Activated T-cell treated with anti-CD3 and anti-CD28 coated beads, Interleukin-2, amount 50 U/mL, for 4 hours (primary cell): ENCODE measurements around the gene FAM20A. TPM values are rescaled to one million over a fixed set of nuclear protein-coding genes. Genes with fewer than 3 reads are reported as not detected.

Experiments
- ATAC-seq, 2 donors: fragments of 200-7000 bp; cut with Tn5 transposase; one replicate each; pipeline ENCODE4 v1.10.0; 2021
- DNase-seq: peaks from one replicate; pipeline ENCODE4 v3.0.0-alpha.2; 2020
- H3K27me3 Mint-ChIP-seq: one replicate; pipeline ENCODE4 v1.8.0; 2021; ENCODE audit warnings: low read depth, mixed read lengths
- H3K36me3 Mint-ChIP-seq: one replicate; pipeline ENCODE4 v1.8.0; 2022; ENCODE audit warnings: mixed read lengths; ENCODE audit not compliant: insufficient read depth
- H3K4me1 Mint-ChIP-seq: one replicate; pipeline ENCODE4 v1.8.0; 2021; ENCODE audit warnings: low read depth, mixed read lengths
- H3K4me3 Mint-ChIP-seq: one replicate; pipeline ENCODE4 v1.8.0; 2021; ENCODE audit warnings: mild to moderate bottlenecking, moderate library complexity, mixed read lengths
- H3K9me3 Mint-ChIP-seq: one replicate; pipeline ENCODE4 v1.8.0; 2021; ENCODE audit warnings: mixed read lengths
- total RNA-seq, 3 donors: library from RNA; stranded (reverse); gene quantifications; one replicate each; pipeline ENCODE4 v1.2.1, GENCODE V29; 2021

The FAM20A gene
- under 1 TPM in 1 of 3 donors, not detected in 2; 0.11 TPM for total RNA-seq

DNA sequence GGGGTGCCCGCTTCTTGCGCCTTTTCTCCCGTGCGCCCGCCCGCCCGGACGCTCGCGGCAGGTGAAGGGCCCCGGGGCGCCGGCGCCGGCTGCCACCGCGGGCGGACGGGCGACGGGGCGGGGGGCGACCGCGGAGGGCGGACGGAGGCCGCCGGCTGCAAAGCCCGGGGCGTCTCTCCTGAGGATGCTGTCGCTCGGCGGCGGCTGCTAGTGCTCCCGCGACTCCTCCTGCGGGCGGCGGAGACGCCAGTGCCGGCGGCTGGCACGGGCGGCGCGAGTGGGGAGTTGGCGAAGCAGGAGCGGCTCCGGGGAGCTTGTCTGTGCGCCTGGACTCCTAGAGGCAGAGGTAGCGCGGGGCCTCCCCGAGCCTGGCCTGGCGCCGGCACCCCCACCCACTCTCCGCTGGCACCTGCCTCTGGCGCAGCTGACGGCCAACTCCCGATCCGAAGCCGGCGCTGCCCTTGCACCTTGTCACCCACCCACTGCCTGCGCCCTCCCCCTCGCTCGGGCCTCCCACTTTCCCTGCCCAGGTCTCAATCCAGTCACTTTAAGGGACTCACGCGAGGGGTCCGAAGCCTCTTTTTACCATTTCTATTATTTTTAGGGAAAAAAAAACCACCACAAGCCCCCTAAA is at the start of gene FAM20A:
FAM20A (minus strand) TSS at position 437 of the 634 bp plus-strand sequence. CDS start 701 bp downstream, outside the sequence.
- peak; percentile 40 to 42 for ATAC-seq
- Mint-ChIP-seq H3K36me3 (no peaks in the 10 kb centered on the region), H3K9me3 (no peaks in the 10 kb centered on the region), H3K27me3 (peaks cover 58% of the 10 kb centered on the region), H3K4me3 (peak within 1 kb of the TSS; percentile 49), H3K4me1 (peaks cover 15% of the 10 kb centered on the region)
- no peak for DNase-seq

DNA sequence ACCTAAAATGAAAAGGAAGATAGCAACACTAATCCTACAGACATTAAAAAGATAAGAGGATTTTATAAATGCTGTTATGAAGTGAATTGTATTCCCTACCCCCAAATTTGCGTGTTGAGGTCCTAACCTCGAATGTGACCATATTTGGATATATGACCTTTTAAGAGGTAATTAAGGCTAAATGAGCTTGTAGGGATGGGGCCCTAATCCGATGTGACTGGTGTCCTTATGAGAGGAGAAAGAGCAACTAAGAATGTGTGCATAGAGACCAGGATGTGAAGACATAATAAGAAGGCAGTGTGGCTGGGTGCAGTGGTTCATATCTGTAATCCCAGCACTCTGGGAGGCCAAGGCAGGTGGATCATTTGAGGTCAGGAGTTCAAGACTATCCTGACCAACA is 48.2 kb upstream of the FAM20A start:
- no peak overlapping the region for H3K4me3 Mint-ChIP-seq
- DNase-seq, result no peak
- no peaks in the 10 kb centered on the region for H3K4me1 Mint-ChIP-seq

DNA sequence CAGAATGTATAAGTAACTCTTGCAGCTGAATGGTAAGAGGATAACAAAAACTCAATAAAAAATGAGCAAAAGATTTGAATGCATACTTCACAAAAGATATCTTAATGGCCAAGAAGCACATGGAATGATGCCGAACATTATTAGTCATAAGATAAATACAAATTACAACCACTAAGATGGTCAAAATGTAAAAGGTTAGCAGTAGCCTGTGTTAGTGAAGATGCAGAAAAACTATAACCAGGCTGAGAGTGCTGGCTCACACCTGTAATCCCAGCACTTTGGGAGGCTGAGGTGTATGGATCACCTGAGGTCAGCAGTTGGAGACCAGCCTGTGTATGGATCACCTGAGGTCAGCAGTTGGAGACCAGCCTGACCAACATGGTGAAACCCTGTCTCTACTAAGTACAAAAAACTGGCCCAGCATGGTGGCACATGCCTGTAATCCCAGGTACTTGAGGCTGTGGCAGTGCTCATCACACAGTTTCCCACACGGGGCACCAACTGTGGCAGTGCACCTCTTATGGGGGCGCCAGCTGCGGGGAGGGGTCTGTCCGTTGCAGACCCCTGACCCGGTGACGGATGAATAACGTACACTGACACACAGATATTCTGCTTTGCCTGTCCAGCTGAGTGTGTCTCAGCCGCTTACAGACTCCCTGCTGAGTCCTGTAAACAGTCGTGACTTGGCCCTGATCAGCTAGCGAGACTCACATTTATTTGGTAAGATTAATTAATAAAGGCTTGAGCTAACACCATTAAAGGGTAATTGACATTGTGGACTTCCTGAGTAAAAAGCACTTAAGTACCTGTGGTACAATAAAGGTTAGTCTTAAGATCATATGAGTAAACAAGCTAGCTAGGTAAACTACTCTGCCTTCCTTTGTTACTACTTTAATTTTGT is 45.7 kb upstream of the FAM20A start:
- H3K9me3 Mint-ChIP-seq, result peaks cover 7% of the 10 kb centered on the region
- H3K27me3 Mint-ChIP-seq, result peaks cover 21% of the 10 kb centered on the region

More for the DNA sequence above, 48.2 kb upstream of the FAM20A start:
- Mint-ChIP-seq H3K36me3 (no peaks in the 10 kb centered on the region), H3K27me3 (peaks cover 15% of the 10 kb centered on the region), H3K9me3 (peaks cover 7% of the 10 kb centered on the region)
- ATAC-seq, result no peak

DNA sequence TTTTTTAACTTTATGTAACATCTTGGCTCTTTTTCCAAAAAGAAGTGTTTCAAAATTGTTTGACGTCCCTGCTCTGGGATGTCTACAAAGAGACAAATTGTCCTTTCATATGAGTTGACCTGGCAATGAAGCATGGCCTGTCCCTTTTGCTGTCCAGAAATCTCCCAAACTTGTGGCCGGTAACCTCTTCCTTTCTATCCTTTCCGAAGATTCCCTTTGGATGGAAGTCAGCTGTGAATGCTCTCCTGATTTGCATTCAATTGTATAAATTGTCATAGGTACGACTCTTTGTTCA is 40.9 kb upstream of the FAM20A start:
- Mint-ChIP-seq H3K27me3 (peaks cover 17% of the 10 kb centered on the region), H3K4me1 (no peaks in the 10 kb centered on the region), H3K9me3 (no peaks in the 10 kb centered on the region), H3K36me3 (no peaks in the 10 kb centered on the region), H3K4me3 (no peak overlapping the region)
- no peak for DNase-seq
- no peak for ATAC-seq

More for the DNA sequence above, 45.7 kb upstream of the FAM20A start:
- DNase-seq (no peak), ATAC-seq (no peak)
- Mint-ChIP-seq H3K4me3 (no peak overlapping the region), H3K36me3 (no peaks in the 10 kb centered on the region), H3K4me1 (no peaks in the 10 kb centered on the region)

DNA sequence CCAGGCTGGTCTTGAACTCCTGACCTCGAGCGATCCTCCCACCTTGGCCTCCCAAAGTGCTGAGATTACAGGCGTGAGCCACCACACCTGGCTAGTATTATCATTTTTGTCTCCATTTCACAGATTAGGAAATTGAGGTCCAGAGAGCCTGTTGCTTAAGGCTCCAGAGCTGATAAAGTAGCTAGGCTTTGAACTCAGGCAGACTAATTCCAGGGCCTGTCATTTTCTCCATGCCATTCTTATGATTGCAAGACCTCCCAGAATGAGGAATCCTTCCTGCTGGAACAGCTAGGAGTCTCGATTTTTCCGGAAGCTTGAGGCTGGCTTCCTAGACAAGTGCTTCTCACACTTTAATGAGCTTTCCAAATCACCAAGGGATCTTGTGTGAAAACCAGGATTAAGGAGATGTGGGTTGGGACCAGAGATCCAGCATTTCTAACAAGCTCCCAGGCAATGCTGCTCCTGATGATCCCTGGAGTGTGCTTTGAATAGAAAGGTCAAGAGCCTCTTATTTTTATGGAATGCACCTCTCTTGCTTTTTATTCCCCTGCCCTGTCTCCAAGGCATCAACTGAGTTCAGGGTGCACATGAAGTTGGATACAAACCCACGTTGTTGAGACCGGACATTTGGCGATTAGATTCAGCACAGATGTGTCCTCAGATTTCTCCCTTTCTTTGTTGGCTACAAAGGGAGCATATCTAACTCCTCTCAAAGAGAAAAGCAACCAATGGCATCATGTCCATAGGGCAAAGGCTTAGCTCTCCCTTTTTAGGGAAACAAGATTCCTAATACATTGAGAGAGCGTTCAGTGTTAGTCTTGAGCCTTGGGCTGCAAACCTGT is 40.3 kb upstream of the FAM20A start:
- ATAC-seq (no peak), DNase-seq (no peak)
- Mint-ChIP-seq H3K36me3 (no peaks in the 10 kb centered on the region), H3K4me3 (no peak overlapping the region), H3K9me3 (no peaks in the 10 kb centered on the region), H3K27me3 (peaks cover 20% of the 10 kb centered on the region), H3K4me1 (no peaks in the 10 kb centered on the region)

DNA sequence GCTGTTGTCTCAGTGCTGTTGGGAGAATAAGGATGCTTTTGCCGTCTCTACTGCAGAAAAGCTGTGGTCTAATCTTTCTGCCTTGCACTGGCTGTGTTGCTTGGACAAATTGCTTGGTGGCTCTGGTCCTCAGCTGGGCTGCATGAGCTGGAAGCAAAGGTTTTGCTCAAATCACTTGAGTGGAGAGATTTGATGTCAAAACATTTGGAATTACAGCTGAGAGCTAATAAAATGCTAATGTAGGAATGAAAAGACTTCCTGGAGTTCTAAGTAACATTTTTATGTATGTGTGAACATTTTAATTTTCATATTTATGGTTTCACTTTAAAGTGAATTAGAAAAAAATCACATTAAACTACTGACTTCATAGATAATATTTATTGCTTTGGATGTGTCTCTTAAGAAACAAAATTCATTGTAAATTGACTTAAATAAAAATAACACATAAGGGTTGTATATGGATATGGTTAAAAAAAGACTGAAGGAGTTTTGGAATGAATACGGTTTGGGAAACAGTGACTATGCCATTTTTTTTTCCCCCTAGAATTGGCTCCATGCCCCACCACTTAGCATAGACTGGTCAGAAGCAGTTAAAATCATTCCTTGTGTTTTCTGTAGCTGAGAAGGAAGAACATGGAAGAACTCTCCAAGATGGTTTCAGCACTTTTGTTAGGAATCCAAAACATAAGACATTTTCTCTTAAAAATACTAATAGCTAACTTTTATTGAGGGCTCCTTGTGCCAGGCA is 39.2 kb upstream of the FAM20A start:
- Mint-ChIP-seq H3K4me1 (no peaks in the 10 kb centered on the region), H3K27me3 (peaks cover 20% of the 10 kb centered on the region), H3K4me3 (no peak overlapping the region), H3K9me3 (no peaks in the 10 kb centered on the region), H3K36me3 (no peaks in the 10 kb centered on the region)
- ATAC-seq, result no peak
- no peak for DNase-seq

DNA sequence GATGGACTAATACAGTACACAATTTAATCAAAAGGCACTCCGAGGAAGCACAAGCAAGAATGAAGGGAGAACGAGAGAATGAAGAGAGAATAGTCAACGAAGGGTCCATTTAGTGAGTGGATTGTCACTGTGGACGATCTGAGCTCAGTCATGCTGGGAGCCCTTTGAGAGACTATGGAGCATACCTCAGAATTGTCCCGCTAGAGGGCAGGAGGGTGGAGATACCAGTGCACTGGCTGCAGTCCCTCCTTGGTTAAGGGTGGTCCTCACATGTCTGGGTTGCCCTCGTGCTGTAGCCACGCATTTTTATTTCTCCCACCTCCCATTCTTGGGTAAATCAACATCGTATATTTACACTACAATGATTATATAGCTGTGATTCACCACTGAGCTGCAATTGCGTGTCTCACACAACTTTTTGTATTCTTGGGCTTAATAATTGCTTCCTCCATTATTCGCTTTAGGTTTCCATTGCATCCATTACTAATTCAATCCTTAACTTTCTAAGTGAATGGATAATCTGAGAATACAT is 33.2 kb upstream of the FAM20A start:
- Mint-ChIP-seq H3K9me3 (no peaks in the 10 kb centered on the region), H3K36me3 (no peaks in the 10 kb centered on the region), H3K4me3 (no peak overlapping the region), H3K4me1 (no peaks in the 10 kb centered on the region), H3K27me3 (peaks cover 8% of the 10 kb centered on the region)
- ATAC-seq (no peak), DNase-seq (no peak)

DNA sequence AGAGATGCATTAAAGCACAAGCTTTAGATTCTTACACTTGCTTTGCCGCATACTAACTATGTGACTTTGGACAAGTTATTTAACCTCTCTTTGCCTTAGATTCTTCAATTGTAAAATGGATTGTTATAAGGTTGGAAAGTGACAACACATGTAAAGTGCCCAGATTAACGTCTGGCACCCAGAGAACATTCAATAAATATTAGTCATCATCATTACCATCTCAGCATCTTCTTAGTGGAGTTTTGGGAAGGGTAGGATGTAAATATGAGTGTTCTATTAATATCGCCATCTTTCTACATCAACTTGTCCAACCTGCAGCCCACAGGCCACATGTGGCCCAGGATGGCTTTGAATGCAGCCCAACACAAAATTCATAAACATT is 27.4 kb upstream of the FAM20A start:
- Mint-ChIP-seq H3K9me3 (no peaks in the 10 kb centered on the region), H3K4me3 (no peak overlapping the region), H3K36me3 (no peaks in the 10 kb centered on the region), H3K4me1 (no peaks in the 10 kb centered on the region), H3K27me3 (peaks cover 16% of the 10 kb centered on the region)
- no peak for DNase-seq
- ATAC-seq, result no peak

DNA sequence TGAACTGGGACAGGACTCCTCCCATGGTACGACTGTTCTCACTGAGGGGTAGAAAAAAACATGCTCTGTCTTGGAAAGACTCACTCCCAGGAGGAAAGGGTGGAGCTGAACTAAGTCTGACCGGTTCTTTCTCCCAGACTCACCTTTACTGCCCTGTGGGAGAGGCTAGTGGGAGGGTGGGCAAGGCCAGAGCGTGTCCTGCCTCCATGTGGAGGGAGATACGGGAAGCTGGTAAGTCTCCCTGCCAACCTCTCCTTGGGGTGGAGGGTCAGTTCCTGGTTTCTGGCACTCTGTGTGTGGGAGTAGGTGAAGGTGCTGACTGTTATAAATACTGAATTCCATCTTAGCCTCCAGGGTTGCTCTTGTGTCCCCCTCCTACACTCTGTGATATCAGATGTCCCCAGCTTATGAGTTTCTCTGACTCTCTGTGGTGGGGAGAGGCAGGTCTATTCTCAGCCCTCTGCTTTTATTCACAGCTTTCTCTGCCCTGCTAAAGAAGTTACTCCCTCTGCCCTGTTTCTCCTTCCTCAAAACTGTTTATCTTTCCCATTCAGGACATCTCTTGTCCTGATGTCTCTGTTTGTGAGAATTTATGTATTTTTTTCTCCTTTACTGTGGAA is 26.9 kb upstream of the FAM20A start:
- Mint-ChIP-seq H3K4me1 (no peaks in the 10 kb centered on the region), H3K27me3 (peaks cover 16% of the 10 kb centered on the region), H3K4me3 (no peak overlapping the region), H3K9me3 (no peaks in the 10 kb centered on the region), H3K36me3 (no peaks in the 10 kb centered on the region)
- ATAC-seq (no peak), DNase-seq (no peak)

DNA sequence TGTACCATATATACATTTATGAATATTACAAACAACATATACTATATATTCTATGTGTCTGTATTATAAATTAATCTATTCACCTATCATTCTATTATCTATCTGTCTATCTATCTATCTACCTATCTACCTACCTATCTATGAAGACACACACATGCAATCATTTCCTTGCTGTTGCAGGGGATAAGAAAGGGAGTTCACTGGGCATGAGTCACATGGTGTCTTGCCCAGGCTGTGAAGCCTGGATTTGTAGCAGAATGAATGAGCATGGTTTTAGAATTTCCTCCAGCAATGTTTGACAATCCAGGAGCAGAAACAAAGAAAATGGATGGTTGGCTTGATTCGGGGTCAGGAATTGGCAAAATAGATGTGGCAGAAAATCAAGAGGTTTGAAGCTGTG is 23.2 kb upstream of the FAM20A start:
- ATAC-seq, result no peak
- no peaks in the 10 kb centered on the region for H3K36me3 Mint-ChIP-seq

DNA sequence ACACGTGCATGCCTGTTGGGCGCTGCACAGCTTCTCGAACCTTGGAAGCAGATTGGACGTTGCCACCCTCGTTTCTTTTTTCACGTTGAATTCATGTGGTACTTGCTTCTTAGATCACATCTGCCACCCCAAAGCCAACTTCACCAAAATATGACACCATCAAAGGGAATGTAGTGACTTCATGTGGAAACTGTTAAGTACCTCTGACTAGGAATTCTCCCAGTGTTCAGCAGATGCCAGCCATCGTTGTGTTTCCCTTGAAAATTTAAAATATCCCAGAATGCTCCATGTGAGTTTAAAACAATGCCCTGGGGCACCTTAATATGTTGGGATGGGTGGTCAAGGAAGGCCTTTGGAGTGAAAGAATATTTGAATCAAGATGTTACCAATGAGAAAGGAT is 22.6 kb upstream of the FAM20A start:
- DNase-seq, result no peak
- no peak for ATAC-seq
- Mint-ChIP-seq H3K9me3 (peaks cover 3% of the 10 kb centered on the region), H3K27me3 (peaks cover 26% of the 10 kb centered on the region), H3K4me1 (no peaks in the 10 kb centered on the region), H3K36me3 (no peaks in the 10 kb centered on the region), H3K4me3 (no peak overlapping the region)

More for the DNA sequence above, 23.2 kb upstream of the FAM20A start:
- no peak for DNase-seq
- H3K27me3 Mint-ChIP-seq, result peaks cover 22% of the 10 kb centered on the region
- H3K4me3 Mint-ChIP-seq, result no peak overlapping the region
- H3K9me3 Mint-ChIP-seq, result peaks cover 3% of the 10 kb centered on the region
- H3K4me1 Mint-ChIP-seq, result no peaks in the 10 kb centered on the region

DNA sequence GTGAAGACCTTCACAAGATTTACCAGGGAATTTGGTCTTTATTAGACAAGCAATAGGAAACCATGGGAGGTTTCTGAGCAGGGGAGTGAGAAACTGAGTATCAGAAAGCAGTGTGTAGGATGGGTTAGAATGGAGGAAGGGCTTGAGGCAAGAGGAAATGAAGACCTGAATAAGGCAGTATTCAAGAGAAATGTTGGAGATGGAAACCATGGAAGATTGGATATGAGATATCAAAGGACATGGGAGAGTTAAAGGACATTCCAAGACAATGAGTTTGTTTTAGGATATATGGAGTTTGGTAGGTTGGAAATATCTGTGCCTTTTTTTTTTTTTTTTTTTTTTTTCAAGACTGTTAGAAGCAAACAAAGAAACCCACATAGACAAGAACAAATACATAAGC is 21.3 kb upstream of the FAM20A start:
- Mint-ChIP-seq H3K4me1 (no peaks in the 10 kb centered on the region), H3K9me3 (peaks cover 3% of the 10 kb centered on the region), H3K4me3 (no peak overlapping the region), H3K27me3 (peaks cover 26% of the 10 kb centered on the region), H3K36me3 (no peaks in the 10 kb centered on the region)
- ATAC-seq (no peak), DNase-seq (no peak)

DNA sequence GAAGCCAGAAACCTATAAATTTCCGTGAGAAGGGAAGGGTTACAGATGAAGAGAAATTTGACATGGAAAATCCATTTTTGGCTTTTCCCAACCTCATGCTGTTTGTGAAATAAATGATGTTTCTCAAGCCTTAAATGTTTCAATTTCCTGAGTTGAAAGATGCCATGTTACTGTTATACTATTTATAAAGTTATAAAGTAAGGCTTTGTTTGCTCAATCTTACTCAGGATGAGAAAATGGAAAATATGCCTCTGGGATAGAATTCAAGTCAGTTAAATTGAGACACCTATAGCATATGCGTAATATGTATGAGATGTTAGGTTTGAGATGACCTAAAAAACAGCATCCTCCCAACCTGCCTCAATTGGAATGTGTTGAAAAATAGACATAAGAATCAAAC is 19.9 kb upstream of the FAM20A start:
- no peak for DNase-seq
- no peak overlapping the region for H3K4me3 Mint-ChIP-seq
- no peaks in the 10 kb centered on the region for H3K36me3 Mint-ChIP-seq
- no peaks in the 10 kb centered on the region for H3K4me1 Mint-ChIP-seq
- H3K27me3 Mint-ChIP-seq, result peaks cover 24% of the 10 kb centered on the region
- peaks cover 3% of the 10 kb centered on the region for H3K9me3 Mint-ChIP-seq
- no peak for ATAC-seq
